ENCODE measurements around the gene PDX1.

PDX1 gene

GRCh38 chr13:27918041-27918917 lies 1.5 kb upstream of the PDX1 start:
- ChIA-PET CTCF (no interaction called here), POLR2A (no interaction called here)
- no peak for TF ChIP-seq CTCF (IDR thresholded peaks at IDR 0.05; ENCODE audit: control extremely low read depth, extremely low read depth, low read depth, missing control alignments)
- DNase-seq (ENCODE audit: extremely low spot score), result no peak

- TF ChIP-seq CTCF (IDR thresholded peaks at IDR 0.05; ENCODE audit: control extremely low read depth, extremely low read depth, low read depth, missing control alignments), result no peak
- no peak for DNase-seq (ENCODE audit: extremely low spot score)
- ChIA-PET CTCF (interaction anchor here (1.3 kb wide), 1 partner anchor 35 kb away, joined by 7 read pairs; no protein-coding TSS in a partner anchor), POLR2A (no interaction called here)
These were observed 712 bp upstream of the PDX1 start for GRCh38 chr13:27918918-27919658.

GRCh38 chr13:27919659-27919933 lies 204 bp upstream of the PDX1 start:
- ChIA-PET CTCF (interaction anchor here (1.3 kb wide), 1 partner anchor 34 kb away, joined by 7 read pairs; no protein-coding TSS in a partner anchor), POLR2A (no interaction called here)
- peak; percentile 76 for DNase-seq (ENCODE audit: extremely low spot score)

GRCh38 chr13:27920677-27921420 lies 1.0 kb downstream of the PDX1 start:
- DNase-seq (ENCODE audit: extremely low spot score), result peak; percentile 29
- POLR2A ChIA-PET, result no interaction called here
- CTCF ChIA-PET, result interaction anchor here (0.8 to 1.3 kb wide), 3 partner anchors 31 to 63 kb away, joined by 3 to 7 read pairs (median 4); no protein-coding TSS in a partner anchor
- no peak for TF ChIP-seq CTCF (IDR thresholded peaks at IDR 0.05; ENCODE audit: control extremely low read depth, extremely low read depth, low read depth, missing control alignments)

More at GRCh38 chr13:27919659-27919933, 204 bp upstream of the PDX1 start:
- no peak for TF ChIP-seq CTCF (IDR thresholded peaks at IDR 0.05; ENCODE audit: control extremely low read depth, extremely low read depth, low read depth, missing control alignments)

- peak; percentile 49 for DNase-seq (ENCODE audit: extremely low spot score)
- ChIA-PET POLR2A (no interaction called here), CTCF (interaction anchor here (0.8 kb wide), 1 partner anchor 63 kb away, joined by 4 read pairs; no protein-coding TSS in a partner anchor)
- TF ChIP-seq CTCF (IDR thresholded peaks at IDR 0.05; ENCODE audit: control extremely low read depth, extremely low read depth, low read depth, missing control alignments), result no peak
These were observed 1.7 kb downstream of the PDX1 start for GRCh38 chr13:27921421-27921960.

Measured in GM10248 (cell line).